Dedifferentiated amniotic fluid mesenchymal stem cell (primary cell): ENCODE results near the gene AHSG.
A peak's percentile ranks its signal among the peaks of the same experiment; 100 is the strongest.
"Not testable (repeated sequence)": the region's sequence is repeated elsewhere in the genome, so short reads cannot be mapped to it uniquely, and the experiment has no call there.

ENCODE experiments used
- DNase-seq: peaks from one replicate; pipeline ENCODE4 v3.0.0-alpha.2; 2016; ENCODE audit errors: extremely low spot score

AHSG gene

GRCh38 chr3:186612721-186613636, at the start of gene AHSG:
TSS of gene AHSG (plus strand) at chr3:186613060. CDS start at chr3:186613142, 82 bp downstream.
- DNase-seq, result no peak

- no peak for DNase-seq
Measured at GRCh38 chr3:186564586-186564985, 48.3 kb upstream of the AHSG start.

- no peak for DNase-seq
Measured at GRCh38 chr3:186566772-186567071, 46.1 kb upstream of the AHSG start.

GRCh38 chr3:186567072-186567921, 45.6 kb upstream of the AHSG start, which contains the start of gene TBCCD1:
TSS of gene TBCCD1 (minus strand) at chr3:186567339. CDS start at chr3:186564329, 3,010 bp downstream.
- peak; percentile 56 for DNase-seq

GRCh38 chr3:186569361-186569760, 43.5 kb upstream of the AHSG start:
- DNase-seq, result not testable (repeated sequence)

GRCh38 chr3:186569779-186570095, 43.1 kb upstream of the AHSG start:
- DNase-seq, result no peak

- peak; percentile 100 for DNase-seq
Measured at GRCh38 chr3:186570096-186570940, 42.5 kb upstream of the AHSG start, which contains the start of gene DNAJB11. TSS of gene DNAJB11 (plus strand) at chr3:186570720. CDS start at chr3:186570898, 178 bp downstream.

- DNase-seq, result no peak
Measured at GRCh38 chr3:186570941-186571643, 41.8 kb upstream of the AHSG start.

GRCh38 chr3:186571644-186572013, 41.2 kb upstream of the AHSG start:
- no peak for DNase-seq

GRCh38 chr3:186577521-186577920, 35.3 kb upstream of the AHSG start:
- no peak for DNase-seq

- DNase-seq, result no peak
Measured at GRCh38 chr3:186580785-186581184, 32.1 kb upstream of the AHSG start.

GRCh38 chr3:186582541-186582940, 30.3 kb upstream of the AHSG start:
- DNase-seq, result no peak

GRCh38 chr3:186583831-186584230, 29.0 kb upstream of the AHSG start:
- no peak for DNase-seq

GRCh38 chr3:186586245-186586644, 26.6 kb upstream of the AHSG start:
- DNase-seq, result not testable (repeated sequence)

- DNase-seq, result no peak
Measured at GRCh38 chr3:186587183-186587582, 25.7 kb upstream of the AHSG start.

GRCh38 chr3:186588632-186589031, 24.2 kb upstream of the AHSG start:
- DNase-seq, result no peak

- no peak for DNase-seq
Measured at GRCh38 chr3:186589121-186589520, 23.7 kb upstream of the AHSG start.

- DNase-seq, result no peak
Measured at GRCh38 chr3:186589856-186590579, 22.8 kb upstream of the AHSG start.

- no peak for DNase-seq
Measured at GRCh38 chr3:186590580-186591295, 22.1 kb upstream of the AHSG start.

- no peak for DNase-seq
Measured at GRCh38 chr3:186592682-186593081, 20.2 kb upstream of the AHSG start.
